HepG2 (cell line): ENCODE results near the gene FYB1. TPM values are rescaled to one million over a fixed set of nuclear protein-coding genes. Genes with fewer than 3 reads are reported as not detected.

Experiments
- ATAC-seq: fragments of 200-7000 bp; cut with Tn5 transposase; 3 replicates; pipeline ENCODE4 v1.9.1; 2020; ENCODE audit warnings: mild to moderate bottlenecking, moderate library complexity
- BruUV-seq: library from RNA; stranded (reverse); fragments of 400-500 nt; replicated peaks from 2 replicates; lab custom pipeline; 2021; lab: Mats Ljungman, UMichigan
- CTCF ChIA-PET: fragments of 300-600 bp; formaldehyde crosslinking; extraction: SDS; loops from one replicate; lab custom pipeline; 2021; ENCODE audit warnings: low total read pairs, inconsistent platforms, low intra/inter-chr PET ratio; lab: Yijun Ruan, JAX
- POLR2A ChIA-PET: fragments of 350-600 bp; sonication (Branson Sonifier 250); formaldehyde crosslinking; loops from one replicate; lab custom pipeline; 2020; ENCODE audit warnings: antibody characterized with exemption, inconsistent platforms; lab: Yijun Ruan, JAX
- DNase-seq: peaks from one replicate; pipeline ENCODE4 v3.0.0-alpha.2; 2015; ENCODE audit warnings: low spot score
- FAIRE-seq: peaks from 3 replicates; lab custom pipeline; 2011; peaks lifted over from hg19 to GRCh38; lab: Jason Lieb, UNC
- H2AFZ ChIP-seq: one replicate; pipeline ENCODE4 v1.6.1; 2011; ENCODE audit warnings: low read length, inconsistent platforms
- H3K27ac ChIP-seq: fragments of 300-600 bp; 3 replicates; pipeline ENCODE4 v1.8.0; 2011; ENCODE audit warnings: mixed run types, mild to moderate bottlenecking, mixed read lengths, low read length, inconsistent platforms; ENCODE audit not compliant: insufficient read depth; ENCODE audit errors: extremely low read length
- H3K27me3 ChIP-seq, 2 experiments: fragments of 200-600 bp in 1 of 2; 2 replicates in 1 of 2; 3 replicates in 1 of 2; pipeline versions ENCODE4 v1.6.0 to v1.8.0; 2011; ENCODE audit warnings: low read length in 2 of 2, mild to moderate bottlenecking in 2 of 2, moderate library complexity in 2 of 2, inconsistent platforms in 1 of 2; ENCODE audit not compliant: insufficient read depth in 2 of 2, control insufficient read depth in 1 of 2
- H3K36me3 ChIP-seq, 2 experiments: fragments of 200-600 bp in 1 of 2; replicated peaks in 1 of 2; 2 replicates in 1 of 2; 3 replicates in 1 of 2; pipeline versions ENCODE4 v1.5.1 to v1.8.0; 2011; ENCODE audit warnings: low read length in 2 of 2, inconsistent platforms in 1 of 2; ENCODE audit not compliant: insufficient read depth in 2 of 2, control insufficient read depth in 1 of 2
- H3K4me1 ChIP-seq: 2 replicates; pipeline ENCODE4 v1.5.1; 2012; ENCODE audit warnings: low read length, inconsistent platforms; ENCODE audit not compliant: insufficient read depth
- H3K4me2 ChIP-seq: 2 replicates; pipeline ENCODE4 v1.6.0; 2011; ENCODE audit warnings: low read depth, low read length, inconsistent platforms
- H3K4me3 ChIP-seq, 3 experiments: fragments of 200-600 bp in 1 of 3; sonication (generic), shearing (Covaris generic) in 1 of 3; replicated peaks in 1 of 3; 2 replicates each; pipeline ENCODE4 v1.5.1; 2011 to 2016; ENCODE audit warnings: low read length in 3 of 3, inconsistent platforms in 2 of 3, low read depth in 2 of 3, mild to moderate bottlenecking in 2 of 3, control low read depth in 1 of 3, mixed read lengths in 1 of 3; ENCODE audit not compliant: insufficient read depth in 1 of 3
- H3K79me2 ChIP-seq: one replicate; pipeline ENCODE4 v1.6.1; 2011; ENCODE audit warnings: low read length, inconsistent platforms; ENCODE audit not compliant: insufficient read depth
- H3K9ac ChIP-seq: 2 replicates; pipeline ENCODE4 v1.6.0; 2011; ENCODE audit warnings: mild to moderate bottlenecking, low read depth, low read length, inconsistent platforms; ENCODE audit not compliant: insufficient read depth
- H3K9me3 ChIP-seq: 2 replicates; pipeline ENCODE4 v1.5.1; 2012; ENCODE audit warnings: mild to moderate bottlenecking, low read length
- H4K20me1 ChIP-seq: 2 replicates; pipeline ENCODE4 v1.6.0; 2011; ENCODE audit warnings: inconsistent platforms, mild to moderate bottlenecking, low read length, moderate library complexity; ENCODE audit not compliant: insufficient read depth
- CREB1 ChIP-seq, 2 experiments: fragments of 450-650 bp in 1 of 2; IDR thresholded peaks; 2 replicates each; pipeline ENCODE4 v1.6.1; 2016 to 2017; ENCODE audit warnings: control low read depth in 1 of 2, mild to moderate bottlenecking in 1 of 2, missing compliant biosample characterization in 1 of 2, missing genetic modification characterization in 1 of 2
- HMG20B ChIP-seq: conservative IDR thresholded peaks from 2 replicates; pipeline ENCODE4 v1.6.1; 2016; ENCODE audit warnings: missing genetic modification reagents, missing compliant biosample characterization
- KLF6 ChIP-seq: IDR thresholded peaks from 2 replicates; pipeline ENCODE4 v1.8.0; 2016; ENCODE audit warnings: missing biosample characterization, missing genetic modification reagents
- MEIS2 ChIP-seq: sonication (generic); formaldehyde crosslinking; IDR thresholded peaks from 2 replicates; pipeline ENCODE4 v1.9.0; 2021; ENCODE audit warnings: mild to moderate bottlenecking, missing genetic modification reagents
- NAIF1 ChIP-seq: sonication (generic); formaldehyde crosslinking; IDR thresholded peaks from 2 replicates; pipeline ENCODE4 v1.5.0; 2020; ENCODE audit warnings: mild to moderate bottlenecking, missing genetic modification reagents, borderline replicate concordance
- NFKBIZ ChIP-seq: IDR thresholded peaks from 2 replicates; pipeline ENCODE4 v1.6.1; 2018; ENCODE audit warnings: missing genetic modification reagents, missing compliant biosample characterization
- NFRKB ChIP-seq: fragments of 450-650 bp; IDR thresholded peaks from 2 replicates; pipeline ENCODE4 v1.6.1; 2017
- SMYD3 ChIP-seq: sonication (generic); formaldehyde crosslinking; IDR thresholded peaks from 2 replicates; pipeline ENCODE4 v1.8.1; 2023; ENCODE audit warnings: mild to moderate bottlenecking, missing genetic modification reagents
- XBP1 ChIP-seq: sonication (generic); formaldehyde crosslinking; IDR thresholded peaks from 2 replicates; pipeline ENCODE4 v1.5.0; 2020; ENCODE audit warnings: missing genetic modification reagents
- ZNF121 ChIP-seq: sonication (generic); formaldehyde crosslinking; IDR thresholded peaks from 2 replicates; pipeline ENCODE4 v1.5.0; 2020; ENCODE audit warnings: mild to moderate bottlenecking, missing genetic modification reagents
- WGBS: methylation state at CpG from one replicate; pipeline ENCODE4 v1.1.6; 2017; ENCODE audit warnings: low lambda C conversion rate; 5-methylcytosine and 5-hydroxymethylcytosine counted together
- in situ Hi-C: cut with HindIII; loops from 2 replicates; pipeline ENCODE4 v1.10.0; 2017; ENCODE audit warnings: low pct_unique_long_range_greater_than_20kb; ENCODE audit not compliant: extremely low pct_ligation_motif_present
- intact Hi-C: fragments of 100-400 bp; cut with micrococcal nuclease; formaldehyde crosslinking; loops from one replicate; pipeline ENCODE4 v1.10.0; 2022; ENCODE audit not compliant: unreplicated experiment
- polyA plus RNA-seq, 8 experiments: library from polyadenylated mRNA; depleted of rRNA in 3 of 8; stranded (reverse) in 7 of 8; unstranded in 1 of 8; fragments of >200 nt; fragmentation: Illumina TruSeq in 4 of 8; extraction: Trizol in 4 of 8; gene quantifications; 2 replicates each; pipeline versions ENCODE4 v1.2.1 to v1.2.3, GENCODE V29; 2011 to 2016; ENCODE audit warnings: low read depth in 4 of 8, missing spikeins in 1 of 8, mixed read lengths in 1 of 8; ENCODE audit not compliant: insufficient read depth in 1 of 8
- total RNA-seq, 5 experiments: library from RNA; depleted of rRNA; stranded (reverse); fragments of >200 nt; fragmentation: Illumina TruSeq; extraction: Trizol; gene quantifications; 2 replicates each; pipeline ENCODE4 v1.2.3, GENCODE V29; 2016; ENCODE audit warnings: low read depth in 1 of 5
- TF ChIP-seq, protein P1 (sequence below): sonication (generic); formaldehyde crosslinking; IDR thresholded peaks from 2 replicates; pipeline ENCODE4 v1.8.0; 2022; ENCODE audit warnings: mild to moderate bottlenecking, missing genetic modification reagents, borderline replicate concordance
- TF ChIP-seq, protein P2 (sequence below): sonication (generic); formaldehyde crosslinking; IDR thresholded peaks from 2 replicates; pipeline ENCODE4 v1.8.1; 2022; ENCODE audit warnings: low read depth, mild to moderate bottlenecking, missing genetic modification reagents
- TF ChIP-seq, protein P3 (sequence below): sonication (generic); formaldehyde crosslinking; IDR thresholded peaks from 2 replicates; pipeline ENCODE4 v1.4.0; 2020; ENCODE audit warnings: missing genetic modification reagents, low read depth, mild to moderate bottlenecking, borderline replicate concordance
- TF ChIP-seq, protein P4 (sequence below): sonication (generic); formaldehyde crosslinking; IDR thresholded peaks from 2 replicates; pipeline ENCODE4 v1.4.0; 2020; ENCODE audit warnings: missing genetic modification reagents, borderline replicate concordance

Gene FYB1
- total and polyA plus RNA-seq, 2 of the 13 experiments (the other 11 are each of a cell fraction or from before 2014, with no cell fraction given) = 0.03 TPM; not detected in 1

DNA sequence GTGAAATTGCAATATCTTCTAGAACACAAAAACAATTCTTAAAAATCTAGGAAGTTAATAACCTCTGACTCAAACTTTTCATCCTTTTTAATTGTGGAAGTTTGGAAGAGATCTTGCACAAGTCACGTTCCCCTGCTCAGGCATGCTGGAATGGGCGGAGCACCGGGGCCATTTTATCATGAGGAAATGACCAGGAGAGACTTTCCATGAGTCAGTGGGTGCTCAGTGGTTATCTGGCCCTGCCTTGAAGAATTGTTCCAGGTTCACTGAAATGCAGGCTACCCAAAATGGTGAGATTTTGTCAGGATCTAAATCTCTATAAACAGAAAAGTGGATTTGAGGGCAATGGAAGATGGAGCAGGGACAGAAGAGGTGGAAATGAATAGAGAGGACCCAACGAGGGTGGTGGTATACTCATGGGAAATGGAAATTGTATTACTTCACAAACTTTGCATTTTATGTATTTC is 61.2 kb downstream of the FYB1 start:
- Histone ChIP-seq H3K9ac (no peak overlapping the region), H3K4me2 (no peak overlapping the region), H2AFZ (no peak overlapping the region), H3K4me1 (no peaks in the 10 kb centered on the region), H3K79me2 (no peaks in the 10 kb centered on the region), H3K9me3 (no peaks in the 10 kb centered on the region), H3K27me3 (no peaks in the 10 kb centered on the region), H3K36me3 (no peaks in the 10 kb centered on the region), H3K27ac (no peak overlapping the region), H4K20me1 (no peaks in the 10 kb centered on the region), H3K4me3 (no peak overlapping the region)
- intact Hi-C loops = no loop called here
- no peak for FAIRE-seq
- ChIA-PET POLR2A (no interaction called here), CTCF (no interaction called here)
- WGBS = 24% methylated on average over 4 of the region's 4 CpGs
- TF ChIP-seq NFKBIZ = no peak
- TF ChIP-seq, protein P1, sequence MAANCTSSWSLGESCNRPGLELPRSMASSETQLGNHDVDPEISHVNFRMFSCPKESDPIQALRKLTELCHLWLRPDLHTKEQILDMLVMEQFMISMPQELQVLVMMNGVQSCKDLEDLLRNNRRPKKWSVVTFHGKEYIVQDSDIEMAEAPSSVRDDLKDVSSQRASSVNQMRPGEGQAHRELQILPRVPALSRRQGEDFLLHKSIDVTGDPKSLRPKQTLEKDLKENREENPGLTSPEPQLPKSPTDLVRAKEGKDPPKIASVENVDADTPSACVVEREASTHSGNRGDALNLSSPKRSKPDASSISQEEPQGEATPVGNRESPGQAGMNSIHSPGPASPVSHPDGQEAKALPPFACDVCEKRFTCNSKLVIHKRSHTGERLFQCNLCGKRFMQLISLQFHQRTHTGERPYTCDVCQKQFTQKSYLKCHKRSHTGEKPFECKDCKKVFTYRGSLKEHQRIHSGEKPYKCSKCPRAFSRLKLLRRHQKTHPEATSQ (CRISPR knock-in tag) = no peak
- TF ChIP-seq NFRKB = no peak
- no peak for TF ChIP-seq MEIS2 (CRISPR knock-in tag)
- TF ChIP-seq, protein P2, sequence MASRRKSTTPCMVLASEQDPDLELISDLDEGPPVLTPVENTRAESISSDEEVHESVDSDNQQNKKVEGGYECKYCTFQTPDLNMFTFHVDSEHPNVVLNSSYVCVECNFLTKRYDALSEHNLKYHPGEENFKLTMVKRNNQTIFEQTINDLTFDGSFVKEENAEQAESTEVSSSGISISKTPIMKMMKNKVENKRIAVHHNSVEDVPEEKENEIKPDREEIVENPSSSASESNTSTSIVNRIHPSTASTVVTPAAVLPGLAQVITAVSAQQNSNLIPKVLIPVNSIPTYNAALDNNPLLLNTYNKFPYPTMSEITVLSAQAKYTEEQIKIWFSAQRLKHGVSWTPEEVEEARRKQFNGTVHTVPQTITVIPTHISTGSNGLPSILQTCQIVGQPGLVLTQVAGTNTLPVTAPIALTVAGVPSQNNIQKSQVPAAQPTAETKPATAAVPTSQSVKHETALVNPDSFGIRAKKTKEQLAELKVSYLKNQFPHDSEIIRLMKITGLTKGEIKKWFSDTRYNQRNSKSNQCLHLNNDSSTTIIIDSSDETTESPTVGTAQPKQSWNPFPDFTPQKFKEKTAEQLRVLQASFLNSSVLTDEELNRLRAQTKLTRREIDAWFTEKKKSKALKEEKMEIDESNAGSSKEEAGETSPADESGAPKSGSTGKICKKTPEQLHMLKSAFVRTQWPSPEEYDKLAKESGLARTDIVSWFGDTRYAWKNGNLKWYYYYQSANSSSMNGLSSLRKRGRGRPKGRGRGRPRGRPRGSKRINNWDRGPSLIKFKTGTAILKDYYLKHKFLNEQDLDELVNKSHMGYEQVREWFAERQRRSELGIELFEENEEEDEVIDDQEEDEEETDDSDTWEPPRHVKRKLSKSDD (CRISPR knock-in tag) = no peak
- no peak for TF ChIP-seq NAIF1 (CRISPR knock-in tag)
- no peak for TF ChIP-seq SMYD3
- no peak for TF ChIP-seq XBP1
- no peak for TF ChIP-seq ZNF121 (CRISPR knock-in tag)
- TF ChIP-seq, protein P3, sequence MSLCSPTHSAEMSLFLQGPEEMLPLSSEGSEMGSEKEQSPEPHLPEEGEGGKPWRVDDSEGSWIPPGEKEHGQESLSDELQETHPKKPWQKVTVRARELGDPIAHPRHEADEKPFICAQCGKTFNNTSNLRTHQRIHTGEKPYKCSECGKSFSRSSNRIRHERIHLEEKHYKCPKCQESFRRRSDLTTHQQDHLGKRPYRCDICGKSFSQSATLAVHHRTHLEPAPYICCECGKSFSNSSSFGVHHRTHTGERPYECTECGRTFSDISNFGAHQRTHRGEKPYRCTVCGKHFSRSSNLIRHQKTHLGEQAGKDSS = no peak
- TF ChIP-seq KLF6 (CRISPR knock-in tag) = no peak
- TF ChIP-seq, protein P4, sequence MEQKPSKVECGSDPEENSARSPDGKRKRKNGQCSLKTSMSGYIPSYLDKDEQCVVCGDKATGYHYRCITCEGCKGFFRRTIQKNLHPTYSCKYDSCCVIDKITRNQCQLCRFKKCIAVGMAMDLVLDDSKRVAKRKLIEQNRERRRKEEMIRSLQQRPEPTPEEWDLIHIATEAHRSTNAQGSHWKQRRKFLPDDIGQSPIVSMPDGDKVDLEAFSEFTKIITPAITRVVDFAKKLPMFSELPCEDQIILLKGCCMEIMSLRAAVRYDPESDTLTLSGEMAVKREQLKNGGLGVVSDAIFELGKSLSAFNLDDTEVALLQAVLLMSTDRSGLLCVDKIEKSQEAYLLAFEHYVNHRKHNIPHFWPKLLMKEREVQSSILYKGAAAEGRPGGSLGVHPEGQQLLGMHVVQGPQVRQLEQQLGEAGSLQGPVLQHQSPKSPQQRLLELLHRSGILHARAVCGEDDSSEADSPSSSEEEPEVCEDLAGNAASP (CRISPR knock-in tag) = no peak
- TF ChIP-seq HMG20B (CRISPR knock-in tag) = no peak
- TF ChIP-seq CREB1 (IDR thresholded peaks at IDR 0.05) = no peak
- no peak for TF ChIP-seq CREB1 (CRISPR knock-in tag; IDR thresholded peaks at IDR 0.05)
- no peak for DNase-seq
- in situ Hi-C loops = loop anchor here (10.0 kb wide), 1 partner anchor 127 kb away; no protein-coding TSS in a partner anchor
- no peak for ATAC-seq
- no TSS peak for BruUV-seq
